NB4 (cell line): ENCODE results near the gene CHST9.

Experiments used
- CTCF ChIP-seq: IDR thresholded peaks from one replicate; pipeline ENCODE4 v1.5.1; 2012; ENCODE audit warnings: low read depth, low read length
- MAX ChIP-seq: IDR thresholded peaks from 2 replicates; pipeline ENCODE4 v1.6.1; 2011; ENCODE audit warnings: low read depth, low read length
- MYC ChIP-seq: IDR thresholded peaks from 2 replicates; pipeline ENCODE4 v1.6.1; 2011; ENCODE audit warnings: low read depth, low read length
- POLR2A ChIP-seq: IDR thresholded peaks from 2 replicates; pipeline ENCODE4 v1.6.1; 2011; ENCODE audit warnings: mild to moderate bottlenecking; ENCODE audit not compliant: insufficient read length; ENCODE audit errors: extremely low read depth

DNA sequence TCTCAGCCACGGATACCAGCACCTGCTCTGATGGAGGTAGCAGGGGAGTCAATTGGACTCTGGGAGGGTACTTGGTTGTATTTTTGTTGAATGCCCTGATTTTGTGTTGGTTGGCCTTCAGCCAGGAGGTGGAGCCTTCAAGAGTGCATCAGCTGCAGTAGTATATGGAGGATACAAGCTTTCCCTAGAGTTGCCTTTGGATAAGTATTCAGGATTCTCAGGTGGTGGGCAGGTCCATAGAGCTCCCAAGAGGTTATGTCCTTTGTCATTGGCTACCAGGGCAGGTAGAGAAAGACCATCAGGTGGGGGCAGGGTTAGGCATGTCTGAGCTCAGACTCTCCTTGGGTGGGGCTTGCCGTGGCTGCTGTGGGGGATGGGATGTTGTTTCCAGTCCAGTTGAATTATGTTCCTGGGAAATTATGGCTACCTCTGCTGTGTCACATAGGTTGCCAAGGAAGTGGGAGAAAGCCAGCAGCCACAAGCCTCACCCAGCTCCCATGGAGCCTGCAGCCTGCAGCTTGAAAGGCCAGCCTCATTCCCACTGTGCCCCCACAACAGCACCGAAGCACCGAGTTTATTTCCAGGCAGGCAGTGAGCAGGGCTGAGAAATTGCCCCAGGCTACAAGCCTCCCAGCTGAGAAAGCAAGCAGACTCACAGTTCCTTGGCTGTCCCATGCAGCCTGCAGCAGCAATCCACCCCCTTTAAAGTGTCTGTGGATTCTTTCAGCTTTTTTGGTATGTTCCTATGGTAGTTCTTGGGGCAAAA lies 38.6 kb upstream of the CHST9 start:
- no peak for TF ChIP-seq POLR2A
- TF ChIP-seq CTCF: no peak
- TF ChIP-seq MAX: no peak
- TF ChIP-seq MYC: no peak
